Measurements from ENCODE around the gene TTC39A.

The TTC39A gene

GRCh38 chr1:51330331-51331201, at the start of gene TTC39A:
TSS of gene TTC39A (minus strand) at chr1:51330562. CDS start at chr1:51330477, 85 bp downstream.
- no peak for DNase-seq

GRCh38 chr1:51378871-51379270, 48.5 kb upstream of the TTC39A start:
- DNase-seq, result no peak

GRCh38 chr1:51373898-51374297, 43.5 kb upstream of the TTC39A start:
- DNase-seq, result no peak

- no peak for DNase-seq
Observed at GRCh38 chr1:51372561-51372960, 42.2 kb upstream of the TTC39A start.

- no peak for DNase-seq
Observed at GRCh38 chr1:51369171-51369570, 38.8 kb upstream of the TTC39A start.

- no peak for DNase-seq
Observed at GRCh38 chr1:51365774-51366173, 35.4 kb upstream of the TTC39A start.

- DNase-seq, result no peak
Observed at GRCh38 chr1:51359879-51360278, 29.5 kb upstream of the TTC39A start.

- no peak for DNase-seq
Observed at GRCh38 chr1:51355382-51355781, 25.0 kb upstream of the TTC39A start.

- DNase-seq, result no peak
Observed at GRCh38 chr1:51354416-51354815, 24.1 kb upstream of the TTC39A start.

- no peak for DNase-seq
Observed at GRCh38 chr1:51351907-51352306, 21.5 kb upstream of the TTC39A start.

GRCh38 chr1:51349862-51350261, 19.5 kb upstream of the TTC39A start:
- DNase-seq, result no peak

- no peak for DNase-seq
Observed at GRCh38 chr1:51348147-51348527, 17.8 kb upstream of the TTC39A start.

GRCh38 chr1:51347398-51348146, 17.2 kb upstream of the TTC39A start:
- no peak for DNase-seq

GRCh38 chr1:51346086-51346942, 16.0 kb upstream of the TTC39A start:
- no peak for DNase-seq

GRCh38 chr1:51345300-51345687, 14.9 kb upstream of the TTC39A start:
- DNase-seq, result no peak

- DNase-seq, result no peak
Observed at GRCh38 chr1:51344602-51345299, 14.4 kb upstream of the TTC39A start.

- no peak for DNase-seq
Observed at GRCh38 chr1:51344276-51344601, 13.9 kb upstream of the TTC39A start.

GRCh38 chr1:51343624-51344023, 13.3 kb upstream of the TTC39A start:
- no peak for DNase-seq

GRCh38 chr1:51342591-51343206, 12.3 kb upstream of the TTC39A start:
- DNase-seq, result no peak

GRCh38 chr1:51341876-51342496, 11.6 kb upstream of the TTC39A start:
- no peak for DNase-seq

- no peak for DNase-seq
Observed at GRCh38 chr1:51340380-51340779, 10.0 kb upstream of the TTC39A start.

- no peak for DNase-seq
Observed at GRCh38 chr1:51336711-51337110, 6.3 kb upstream of the TTC39A start.
